K562 (cell line): ENCODE measurements around the gene BRAP.
"Not testable (repeated sequence)": the region's sequence is repeated elsewhere in the genome, so short reads cannot be mapped to it uniquely, and the experiment has no call there.

ENCODE experiments used
- ARNT ChIP-seq, 2 experiments: fragments of 450-650 bp; IDR thresholded peaks; 2 replicates each; pipeline ENCODE4 v1.6.1; 2016; ENCODE audit warnings: mild to moderate bottlenecking in 1 of 2
- MTA1 ChIP-seq: fragments of 450-650 bp; IDR thresholded peaks from 2 replicates; pipeline ENCODE4 v1.6.1; 2017; ENCODE audit warnings: borderline replicate concordance
- NR2C1 ChIP-seq, 2 experiments: fragments of 450-650 bp; IDR thresholded peaks; 2 replicates each; pipeline ENCODE4 v1.6.1; 2017; ENCODE audit warnings: mild to moderate bottlenecking in 2 of 2, antibody characterized with exemption in 1 of 2, inconsistent platforms in 1 of 2, missing compliant biosample characterization in 1 of 2, missing genetic modification characterization in 1 of 2
- POLR2A ChIP-seq: fragments of 450-650 bp; conservative IDR thresholded peaks from 2 replicates; pipeline ENCODE4 v1.6.1; 2016
- SMARCE1 ChIP-seq: fragments of 450-650 bp; IDR thresholded peaks from 2 replicates; pipeline ENCODE4 v1.7.1; 2016; ENCODE audit warnings: mild to moderate bottlenecking
- ZNF133 ChIP-seq: fragments of 250-450 bp; sonication (Bioruptor Pico); IDR thresholded peaks from 2 replicates; pipeline ENCODE4 v1.4.0; 2020; ENCODE audit warnings: mild to moderate bottlenecking
- ZNF274 ChIP-seq: IDR thresholded peaks from 2 replicates; pipeline ENCODE4 v1.6.1; 2011; ENCODE audit warnings: low read depth, mild to moderate bottlenecking, low read length, moderate library complexity, borderline replicate concordance

- not testable (repeated sequence) for TF ChIP-seq ARNT (IDR thresholded peaks at IDR 0.05); POLR2A; ZNF133 (CRISPR knock-in tag); MTA1; NR2C1 (IDR thresholded peaks at IDR 0.05); NR2C1 (tag; IDR thresholded peaks at IDR 0.05); SMARCE1; ZNF274
Measured at GRCh38 chr12:111600986-111601385, 84.8 kb downstream of the BRAP start.
